GM19452 (cell line): Measurements from ENCODE around the gene KRT72.

Experiments
- ATAC-seq: cut with Tn5 transposase; IDR thresholded peaks from one replicate; pipeline ENCODE4 v1.9.1; 2021; ENCODE audit not compliant: unreplicated experiment

Gene KRT72

GRCh38 chr12:52581481-52581880 lies 19.8 kb downstream of the KRT72 start:
- ATAC-seq: no peak

GRCh38 chr12:52581066-52581465 lies 20.2 kb downstream of the KRT72 start:
- no peak for ATAC-seq

GRCh38 chr12:52580496-52580895 lies 20.8 kb downstream of the KRT72 start:
- ATAC-seq: no peak

- no peak for ATAC-seq
Measured at GRCh38 chr12:52579468-52580465, 21.5 kb downstream of the KRT72 start.

GRCh38 chr12:52578469-52578868 lies 22.8 kb downstream of the KRT72 start:
- no peak for ATAC-seq

- ATAC-seq: no peak
Measured at GRCh38 chr12:52577316-52577715, 23.9 kb downstream of the KRT72 start.

- no peak for ATAC-seq
Measured at GRCh38 chr12:52575948-52576347, 25.3 kb downstream of the KRT72 start.

- ATAC-seq: no peak
Measured at GRCh38 chr12:52575256-52575655, 26.0 kb downstream of the KRT72 start.

- no peak for ATAC-seq
Measured at GRCh38 chr12:52573743-52574142, 27.5 kb downstream of the KRT72 start, which contains the start of gene KRT74. TSS of gene KRT74 (minus strand) at chr12:52573843. CDS start at chr12:52573777, 66 bp downstream.

GRCh38 chr12:52573306-52573705 lies 28.0 kb downstream of the KRT72 start:
- no peak for ATAC-seq

- no peak for ATAC-seq
Measured at GRCh38 chr12:52570511-52570910, 30.8 kb downstream of the KRT72 start.

GRCh38 chr12:52568111-52568510 lies 33.2 kb downstream of the KRT72 start:
- ATAC-seq: no peak

GRCh38 chr12:52566847-52567291 lies 34.4 kb downstream of the KRT72 start:
- no peak for ATAC-seq

- no peak for ATAC-seq
Measured at GRCh38 chr12:52564582-52564981, 36.7 kb downstream of the KRT72 start.

- ATAC-seq: no peak
Measured at GRCh38 chr12:52561880-52562449, 39.3 kb downstream of the KRT72 start.

GRCh38 chr12:52559979-52560378 lies 41.3 kb downstream of the KRT72 start:
- no peak for ATAC-seq

- no peak for ATAC-seq
Measured at GRCh38 chr12:52558781-52559445, 42.4 kb downstream of the KRT72 start.

GRCh38 chr12:52557476-52557875 lies 43.8 kb downstream of the KRT72 start:
- ATAC-seq: no peak

- ATAC-seq: no peak
Measured at GRCh38 chr12:52555577-52555976, 45.7 kb downstream of the KRT72 start.

- ATAC-seq: no peak
Measured at GRCh38 chr12:52552681-52553195, 48.5 kb downstream of the KRT72 start, which contains the start of gene KRT71. TSS of gene KRT71 (minus strand) at chr12:52553145. CDS start at chr12:52553077, 68 bp downstream.

GRCh38 chr12:52552055-52552454 lies 49.2 kb downstream of the KRT72 start:
- ATAC-seq: no peak
